Stimulated activated CD4-positive, alpha-beta T cell treated with anti-CD3 and anti-CD28 coated beads, TNF-alpha, amount 100 ng/mL, for 1 hour (primary cell): Measurements from ENCODE around the gene NF1.
"Not testable (repeated sequence)": the region's sequence is repeated elsewhere in the genome, so short reads cannot be mapped to it uniquely, and the experiment has no call there.

Experiments used
- DNase-seq, 3 donors: peaks; one replicate each; pipeline ENCODE4 v3.0.0-alpha.2; 2020; ENCODE audit warnings: low read depth in 3 of 3, low spot score in 1 of 3

Gene NF1

GRCh38 chr17:31094600-31095235 lies at the start of gene NF1:
TSS of gene NF1 (plus strand) at chr17:31094977. CDS start at chr17:31095310, 333 bp downstream.
- peak; percentile 68 to 73 (median 71) for DNase-seq

- not testable (repeated sequence) for DNase-seq
Observed at GRCh38 chr17:31046856-31047425, 47.8 kb upstream of the NF1 start.

- DNase-seq, result no peak
Observed at GRCh38 chr17:31048142-31048541, 46.6 kb upstream of the NF1 start.

- DNase-seq, result no peak
Observed at GRCh38 chr17:31048780-31049179, 46.0 kb upstream of the NF1 start.

- DNase-seq, result no peak
Observed at GRCh38 chr17:31050948-31051347, 43.8 kb upstream of the NF1 start.

- DNase-seq, result no peak
Observed at GRCh38 chr17:31051506-31051905, 43.3 kb upstream of the NF1 start.

GRCh38 chr17:31052187-31052889 lies 42.4 kb upstream of the NF1 start:
- no peak for DNase-seq

- no peak for DNase-seq
Observed at GRCh38 chr17:31053071-31053470, 41.7 kb upstream of the NF1 start.

GRCh38 chr17:31054761-31055160 lies 40.0 kb upstream of the NF1 start:
- no peak for DNase-seq

- no peak for DNase-seq
Observed at GRCh38 chr17:31058976-31059375, 35.8 kb upstream of the NF1 start.

- no peak for DNase-seq
Observed at GRCh38 chr17:31060791-31061550, 33.8 kb upstream of the NF1 start.

GRCh38 chr17:31061678-31062077 lies 33.1 kb upstream of the NF1 start:
- DNase-seq, result no peak

- no peak for DNase-seq
Observed at GRCh38 chr17:31062346-31062745, 32.4 kb upstream of the NF1 start.

GRCh38 chr17:31064707-31065106 lies 30.1 kb upstream of the NF1 start:
- DNase-seq, result no peak

GRCh38 chr17:31067691-31068184 lies 27.0 kb upstream of the NF1 start:
- DNase-seq, result no peak

GRCh38 chr17:31068291-31068690 lies 26.5 kb upstream of the NF1 start:
- peak in 1 of 3 donors; percentile 10 for DNase-seq

- no peak for DNase-seq
Observed at GRCh38 chr17:31072186-31072585, 22.6 kb upstream of the NF1 start.

GRCh38 chr17:31073411-31073810 lies 21.4 kb upstream of the NF1 start:
- no peak for DNase-seq

- DNase-seq, result no peak
Observed at GRCh38 chr17:31074772-31075555, 19.8 kb upstream of the NF1 start.

- DNase-seq, result no peak
Observed at GRCh38 chr17:31078290-31078689, 16.5 kb upstream of the NF1 start.

- no peak for DNase-seq
Observed at GRCh38 chr17:31079731-31080130, 15.0 kb upstream of the NF1 start.
